Fibroblast of skin of scalp (primary cell): ENCODE measurements around the gene MAPT.
"Not testable (repeated sequence)": the region's sequence is repeated elsewhere in the genome, so short reads cannot be mapped to it uniquely, and the experiment has no call there.

Experiments
- DNase-seq: peaks from one replicate; pipeline ENCODE4 v3.0.0-alpha.2; 2013

The MAPT gene

GRCh38 chr17:45862127-45862526, 32.2 kb upstream of the MAPT start:
- DNase-seq, result not testable (repeated sequence)

- no peak for DNase-seq
Observed at GRCh38 chr17:45863857-45864654, 30.3 kb upstream of the MAPT start.

GRCh38 chr17:45867171-45867570, 27.2 kb upstream of the MAPT start:
- DNase-seq, result no peak

GRCh38 chr17:45867702-45868101, 26.7 kb upstream of the MAPT start:
- DNase-seq, result no peak

- DNase-seq, result no peak
Observed at GRCh38 chr17:45868276-45868675, 26.1 kb upstream of the MAPT start.

- DNase-seq, result peak; percentile 2
Observed at GRCh38 chr17:45869676-45870341, 24.5 kb upstream of the MAPT start.

GRCh38 chr17:45870342-45870974, 23.9 kb upstream of the MAPT start:
- DNase-seq, result no peak

- no peak for DNase-seq
Observed at GRCh38 chr17:45871718-45872117, 22.6 kb upstream of the MAPT start.

GRCh38 chr17:45873728-45874127, 20.6 kb upstream of the MAPT start:
- DNase-seq, result no peak

- no peak for DNase-seq
Observed at GRCh38 chr17:45874151-45874550, 20.2 kb upstream of the MAPT start.

GRCh38 chr17:45876539-45876938, 17.8 kb upstream of the MAPT start:
- no peak for DNase-seq

- no peak for DNase-seq
Observed at GRCh38 chr17:45877467-45877866, 16.9 kb upstream of the MAPT start.

GRCh38 chr17:45883063-45883462, 11.3 kb upstream of the MAPT start:
- DNase-seq, result no peak

- no peak for DNase-seq
Observed at GRCh38 chr17:45886852-45887251, 7.5 kb upstream of the MAPT start.

GRCh38 chr17:45888392-45888791, 6.0 kb upstream of the MAPT start:
- DNase-seq, result no peak

- no peak for DNase-seq
Observed at GRCh38 chr17:45889579-45889978, 4.8 kb upstream of the MAPT start.

- DNase-seq, result no peak
Observed at GRCh38 chr17:45893725-45894021, 681 bp upstream of the MAPT start.

- DNase-seq, result no peak
Observed at GRCh38 chr17:45895304-45895968, 1.1 kb downstream of the MAPT start.

- no peak for DNase-seq
Observed at GRCh38 chr17:45895969-45896785, 1.8 kb downstream of the MAPT start.

- no peak for DNase-seq
Observed at GRCh38 chr17:45896803-45897693, 2.7 kb downstream of the MAPT start.

GRCh38 chr17:45900136-45900535, 5.8 kb downstream of the MAPT start:
- no peak for DNase-seq
